Activated CD8-positive, alpha-beta T cell treated with anti-CD3 and anti-CD28 coated beads for 36 hours (primary cell): ENCODE data around the gene TMEM8B. TPM values are rescaled to one million over a fixed set of nuclear protein-coding genes. Genes with fewer than 3 reads are reported as not detected.

ENCODE experiments used
- ATAC-seq: fragments of 200-7000 bp; cut with Tn5 transposase; one replicate; pipeline ENCODE4 v1.10.0; 2021; ENCODE audit warnings: mild to moderate bottlenecking, moderate library complexity
- CTCF ChIA-PET: fragments of 350-600 bp; sonication (Branson Sonifier 250); formaldehyde crosslinking; loops from one replicate; lab custom pipeline; 2021; ENCODE audit warnings: antibody characterized with exemption; lab: Charles Lee
- POLR2A ChIA-PET: fragments of 350-600 bp; sonication (Branson Sonifier 250); formaldehyde crosslinking; loops from one replicate; lab custom pipeline; 2021; ENCODE audit warnings: antibody characterized with exemption; lab: Charles Lee
- DNase-seq: peaks from one replicate; pipeline ENCODE4 v3.0.0-alpha.2; 2020
- H3K27ac Mint-ChIP-seq: one replicate; pipeline ENCODE4 v1.8.0; 2021; ENCODE audit warnings: mild to moderate bottlenecking, mixed read lengths
- H3K27me3 Mint-ChIP-seq: one replicate; pipeline ENCODE4 v1.8.0; 2021; ENCODE audit warnings: mixed read lengths
- H3K36me3 Mint-ChIP-seq: one replicate; pipeline ENCODE4 v1.8.0; 2021; ENCODE audit warnings: low read depth, mixed read lengths
- H3K4me1 Mint-ChIP-seq: one replicate; pipeline ENCODE4 v1.8.0; 2021; ENCODE audit warnings: low read depth, mixed read lengths
- H3K4me3 Mint-ChIP-seq: one replicate; pipeline ENCODE4 v1.8.0; 2021; ENCODE audit warnings: mild to moderate bottlenecking, moderate library complexity, mixed read lengths
- H3K9me3 Mint-ChIP-seq: one replicate; pipeline ENCODE4 v1.8.0; 2021; ENCODE audit warnings: mixed read lengths
- intact Hi-C: fragments of 100-400 bp; cut with micrococcal nuclease; formaldehyde crosslinking; loops from one replicate; pipeline ENCODE4 v1.10.0; 2022
- total RNA-seq, 2 experiments: library from RNA; stranded (reverse); gene quantifications; one replicate each; pipeline ENCODE4 v1.2.3, GENCODE V29; 2021
- TF ChIP-seq, protein P1 (sequence below): fragments of 200-600 bp; IDR thresholded peaks from one replicate; pipeline ENCODE4 v1.8.0; 2022; ENCODE audit warnings: antibody characterized with exemption, mild to moderate bottlenecking

The TMEM8B gene
- total RNA-seq, 2 experiments from 2014 or later, result 3.4 to 4.3 TPM

DNA sequence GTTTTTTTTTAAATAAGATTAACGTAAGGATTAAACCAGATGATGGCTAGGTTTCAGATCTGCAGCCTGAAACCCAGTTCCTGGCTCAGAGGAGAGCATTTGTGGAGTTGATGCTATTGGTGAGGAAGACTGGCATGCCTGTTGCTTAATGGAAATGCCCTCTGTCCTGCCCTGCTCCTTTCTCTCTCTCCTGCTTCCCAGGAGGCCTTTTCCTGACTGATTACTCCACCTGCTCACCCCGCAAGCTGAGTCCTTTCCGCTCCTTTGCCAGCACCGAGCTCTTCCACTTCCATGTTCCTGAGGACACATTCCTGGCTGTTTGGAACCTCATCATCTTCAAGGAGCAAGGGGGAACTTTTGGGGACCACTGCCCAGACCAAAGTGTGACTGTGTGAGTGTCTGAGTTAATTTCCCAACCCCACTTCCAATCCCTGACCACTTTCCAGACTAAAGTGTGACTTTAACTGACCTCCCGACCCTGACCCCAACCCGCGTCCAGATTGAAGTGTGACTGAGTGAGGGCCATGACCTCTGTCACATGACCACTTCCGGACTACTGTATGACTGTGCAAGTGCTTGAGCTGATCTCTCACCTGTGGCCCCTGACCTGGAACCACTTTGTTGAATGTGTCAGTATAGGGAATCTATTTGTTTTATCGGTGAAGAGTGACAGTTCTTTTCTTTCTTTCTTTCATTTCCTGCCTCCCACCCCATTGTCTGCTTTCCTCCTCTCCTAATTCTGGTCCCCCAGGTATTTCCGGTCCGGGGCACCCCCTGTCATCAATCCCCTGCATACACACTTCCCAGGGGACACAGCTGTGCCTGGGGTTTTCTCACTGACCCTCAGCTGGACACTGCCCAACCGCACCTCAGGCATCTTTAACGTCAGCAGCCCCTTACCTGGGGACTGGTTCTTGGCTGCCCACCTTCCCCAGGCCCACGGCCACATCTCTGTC is 5.5 kb downstream of the TMEM8B start:
- H3K36me3 Mint-ChIP-seq, result no peaks in the 10 kb centered on the region
- POLR2A ChIA-PET, result interaction anchor here (1.3 kb wide), 1 partner anchor 11 kb away, joined by 3 read pairs; no protein-coding TSS in a partner anchor
- intact Hi-C loops, result no loop called here
- TF ChIP-seq, protein P1, sequence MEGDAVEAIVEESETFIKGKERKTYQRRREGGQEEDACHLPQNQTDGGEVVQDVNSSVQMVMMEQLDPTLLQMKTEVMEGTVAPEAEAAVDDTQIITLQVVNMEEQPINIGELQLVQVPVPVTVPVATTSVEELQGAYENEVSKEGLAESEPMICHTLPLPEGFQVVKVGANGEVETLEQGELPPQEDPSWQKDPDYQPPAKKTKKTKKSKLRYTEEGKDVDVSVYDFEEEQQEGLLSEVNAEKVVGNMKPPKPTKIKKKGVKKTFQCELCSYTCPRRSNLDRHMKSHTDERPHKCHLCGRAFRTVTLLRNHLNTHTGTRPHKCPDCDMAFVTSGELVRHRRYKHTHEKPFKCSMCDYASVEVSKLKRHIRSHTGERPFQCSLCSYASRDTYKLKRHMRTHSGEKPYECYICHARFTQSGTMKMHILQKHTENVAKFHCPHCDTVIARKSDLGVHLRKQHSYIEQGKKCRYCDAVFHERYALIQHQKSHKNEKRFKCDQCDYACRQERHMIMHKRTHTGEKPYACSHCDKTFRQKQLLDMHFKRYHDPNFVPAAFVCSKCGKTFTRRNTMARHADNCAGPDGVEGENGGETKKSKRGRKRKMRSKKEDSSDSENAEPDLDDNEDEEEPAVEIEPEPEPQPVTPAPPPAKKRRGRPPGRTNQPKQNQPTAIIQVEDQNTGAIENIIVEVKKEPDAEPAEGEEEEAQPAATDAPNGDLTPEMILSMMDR, result no peak
- no peaks in the 10 kb centered on the region for H3K27me3 Mint-ChIP-seq
- H3K4me3 Mint-ChIP-seq, result no peak overlapping the region
- H3K27ac Mint-ChIP-seq, result no peak overlapping the region
- DNase-seq, result no peak
- CTCF ChIA-PET, result interaction anchor here (1.0 to 5.7 kb wide), 8 partner anchors 9 to 111 kb away, joined by 3 to 42 read pairs (median 8); partner anchors contain the start of genes HINT2 and NPR2
- no peaks in the 10 kb centered on the region for H3K9me3 Mint-ChIP-seq
- no peak for ATAC-seq
- H3K4me1 Mint-ChIP-seq, result peaks cover 15% of the 10 kb centered on the region

DNA sequence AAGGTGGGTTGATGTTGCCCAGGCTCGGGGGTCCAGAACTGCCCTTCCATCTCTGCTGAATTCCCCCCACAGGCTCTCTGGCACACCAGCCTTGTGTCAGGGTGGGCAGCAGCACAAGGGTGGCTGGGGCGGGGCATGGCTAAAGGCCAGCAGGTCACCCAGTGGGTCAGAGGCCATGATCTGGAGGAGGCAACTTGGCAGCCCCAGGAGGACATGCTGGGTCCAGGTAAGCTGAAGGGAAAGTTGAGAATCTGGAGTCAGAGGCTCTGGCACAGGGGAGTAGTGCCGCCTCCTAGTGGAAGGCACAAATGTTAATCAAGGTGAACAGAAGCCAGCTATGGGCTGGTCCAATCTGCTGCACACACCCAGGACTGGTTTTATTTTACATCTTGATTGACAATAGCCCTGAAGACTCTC is 6.2 kb downstream of the TMEM8B start:
- ChIA-PET POLR2A (interaction anchor here (1.2 kb wide), 1 partner anchor 9 kb away, joined by 3 read pairs; no protein-coding TSS in a partner anchor), CTCF (interaction anchor here (1.0 to 5.7 kb wide), 10 partner anchors 9 to 139 kb away, joined by 3 to 42 read pairs (median 8); partner anchors contain the start of genes HINT2 and NPR2)
- intact Hi-C loops, result no loop called here
- Mint-ChIP-seq H3K27ac (no peak overlapping the region), H3K27me3 (no peaks in the 10 kb centered on the region), H3K4me1 (peaks cover 8% of the 10 kb centered on the region), H3K36me3 (no peaks in the 10 kb centered on the region), H3K9me3 (no peaks in the 10 kb centered on the region), H3K4me3 (no peak overlapping the region)
- TF ChIP-seq, protein P1, result no peak
- DNase-seq, result no peak
- ATAC-seq, result peak; percentile 56

DNA sequence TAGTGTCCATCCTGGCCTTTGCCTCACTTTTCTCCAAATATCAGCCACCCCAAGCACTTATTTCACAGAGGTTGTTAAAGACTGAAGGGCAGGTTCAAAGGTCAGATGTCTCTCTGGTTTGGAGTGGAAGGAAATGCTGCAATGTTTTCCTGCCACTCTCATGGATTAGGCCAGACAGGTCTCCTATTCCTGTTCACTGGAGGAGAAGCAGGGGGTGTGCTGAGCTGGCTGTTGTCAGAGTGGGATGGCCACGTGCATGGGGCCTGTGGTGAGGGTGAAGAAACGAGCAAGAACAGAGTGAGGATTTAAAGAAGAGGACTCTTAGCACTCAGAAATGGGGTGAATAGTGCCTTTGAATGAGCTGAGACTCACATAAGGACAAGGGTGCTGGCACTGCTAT is 6.7 kb downstream of the TMEM8B start:
- ATAC-seq (no peak), DNase-seq (no peak)
- Mint-ChIP-seq H3K9me3 (no peaks in the 10 kb centered on the region), H3K27me3 (no peaks in the 10 kb centered on the region), H3K27ac (no peak overlapping the region), H3K4me3 (no peak overlapping the region), H3K36me3 (no peaks in the 10 kb centered on the region), H3K4me1 (peaks cover 6% of the 10 kb centered on the region)
- CTCF ChIA-PET, result interaction anchor here (1.0 to 5.7 kb wide), 9 partner anchors 10 to 139 kb away, joined by 3 to 42 read pairs (median 5); partner anchors contain the start of genes HINT2 and NPR2
- TF ChIP-seq, protein P1, result no peak
- intact Hi-C loops, result no loop called here
- POLR2A ChIA-PET, result interaction anchor here (1.2 kb wide), 1 partner anchor 9 kb away, joined by 3 read pairs; no protein-coding TSS in a partner anchor

DNA sequence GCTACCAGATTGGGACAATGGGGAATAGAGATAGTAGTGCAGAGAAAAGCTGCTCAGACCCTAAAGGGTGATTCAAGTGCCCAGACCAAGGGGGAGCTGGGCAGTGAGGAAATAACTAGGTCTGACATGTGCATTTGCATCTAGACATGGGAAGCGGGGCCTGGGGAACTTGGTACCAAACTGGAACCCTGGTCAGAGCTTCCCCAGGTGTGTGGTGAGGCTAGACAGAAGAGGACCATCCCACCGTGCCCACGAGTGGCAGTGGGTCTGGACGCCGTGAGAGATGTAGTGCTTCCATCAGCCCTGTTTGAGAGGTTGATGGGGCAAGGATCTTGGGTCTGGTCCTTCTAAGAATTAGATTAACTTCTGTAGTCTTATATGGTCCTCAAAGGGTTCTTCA is 7.6 kb downstream of the TMEM8B start:
- POLR2A ChIA-PET, result no interaction called here
- Mint-ChIP-seq H3K27me3 (no peaks in the 10 kb centered on the region), H3K4me1 (peaks cover 6% of the 10 kb centered on the region), H3K9me3 (no peaks in the 10 kb centered on the region), H3K4me3 (no peak overlapping the region), H3K27ac (no peak overlapping the region), H3K36me3 (no peaks in the 10 kb centered on the region)
- no peak for DNase-seq
- CTCF ChIA-PET, result interaction anchor here (2.0 to 5.7 kb wide), 4 partner anchors 9 to 47 kb away, joined by 10 to 42 read pairs (median 23); partner anchors contain the start of gene NPR2
- intact Hi-C loops, result no loop called here
- TF ChIP-seq, protein P1, result no peak
- no peak for ATAC-seq
